GM20431 (cell line): ENCODE results near the gene SYNM.

Experiments used
- in situ Hi-C: fragments of 300-500 bp; cut with MseI, MboI; formaldehyde crosslinking; loops from one replicate; pipeline ENCODE4 v1.15.0; 2020; ENCODE audit warnings: low sequenced_read_pairs; ENCODE audit not compliant: unreplicated experiment

The SYNM gene

DNA sequence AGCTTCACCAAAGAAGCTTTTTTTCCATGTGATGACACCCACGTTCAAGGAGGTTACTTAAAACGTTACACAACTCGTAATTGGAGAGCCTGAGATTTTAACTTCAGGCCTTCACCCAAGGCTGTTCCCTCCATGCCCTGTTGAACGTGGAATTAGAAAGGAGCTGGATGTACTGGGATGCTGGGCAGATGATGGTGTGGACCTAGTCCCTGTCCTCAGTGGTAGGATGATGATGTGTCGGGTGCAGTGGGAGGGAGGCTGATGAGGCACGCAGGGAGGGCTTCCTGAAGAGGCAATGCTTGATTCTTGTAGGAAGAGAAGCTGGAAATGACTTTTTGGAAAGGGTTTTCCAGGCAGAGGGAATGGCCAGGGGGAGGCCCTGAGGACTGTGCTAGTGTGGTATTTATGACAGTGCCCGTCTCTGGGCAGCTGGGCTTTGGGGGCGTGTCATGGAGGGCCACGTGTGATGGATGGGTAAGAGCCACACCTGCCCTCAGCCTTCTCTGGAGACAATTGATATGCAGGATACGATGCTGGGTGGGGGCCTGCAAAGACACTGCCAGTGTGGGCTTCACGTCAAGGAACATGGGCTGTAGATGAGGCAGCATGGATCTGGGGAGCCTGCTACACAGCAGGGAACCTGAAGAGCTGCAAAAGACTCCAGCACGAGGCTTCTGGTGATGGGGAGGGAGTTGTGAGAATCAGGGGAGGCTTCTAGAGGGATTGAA, 15.3 kb downstream of the SYNM start:
- in situ Hi-C loops: no loop called here

DNA sequence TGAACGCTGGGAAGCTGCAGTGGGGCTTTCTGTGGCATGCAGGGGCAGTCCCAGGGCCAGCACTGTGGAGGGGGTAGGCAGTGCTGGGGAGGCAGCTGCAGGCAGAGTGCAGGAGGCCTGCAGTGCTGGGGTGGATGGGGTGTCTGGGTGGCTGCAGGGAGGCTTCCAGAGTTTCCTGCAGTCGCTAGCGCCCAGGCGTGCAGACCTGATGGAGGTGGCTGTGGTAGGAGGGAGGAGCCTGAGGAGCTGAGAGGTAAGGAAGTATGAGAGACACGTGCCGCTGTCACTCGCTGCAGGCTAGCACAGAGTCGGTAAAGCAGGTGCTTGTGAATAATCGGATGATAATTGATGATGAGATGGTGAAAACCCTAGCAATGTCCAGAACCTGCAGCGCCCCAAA, 16.3 kb downstream of the SYNM start:
- in situ Hi-C loops: no loop called here

GRCh38 chr15:99121691-99122410, 17.0 kb downstream of the SYNM start:
- in situ Hi-C loops: no loop called here

GRCh38 chr15:99122831-99123712, 18.2 kb downstream of the SYNM start:
- in situ Hi-C loops: no loop called here

DNA sequence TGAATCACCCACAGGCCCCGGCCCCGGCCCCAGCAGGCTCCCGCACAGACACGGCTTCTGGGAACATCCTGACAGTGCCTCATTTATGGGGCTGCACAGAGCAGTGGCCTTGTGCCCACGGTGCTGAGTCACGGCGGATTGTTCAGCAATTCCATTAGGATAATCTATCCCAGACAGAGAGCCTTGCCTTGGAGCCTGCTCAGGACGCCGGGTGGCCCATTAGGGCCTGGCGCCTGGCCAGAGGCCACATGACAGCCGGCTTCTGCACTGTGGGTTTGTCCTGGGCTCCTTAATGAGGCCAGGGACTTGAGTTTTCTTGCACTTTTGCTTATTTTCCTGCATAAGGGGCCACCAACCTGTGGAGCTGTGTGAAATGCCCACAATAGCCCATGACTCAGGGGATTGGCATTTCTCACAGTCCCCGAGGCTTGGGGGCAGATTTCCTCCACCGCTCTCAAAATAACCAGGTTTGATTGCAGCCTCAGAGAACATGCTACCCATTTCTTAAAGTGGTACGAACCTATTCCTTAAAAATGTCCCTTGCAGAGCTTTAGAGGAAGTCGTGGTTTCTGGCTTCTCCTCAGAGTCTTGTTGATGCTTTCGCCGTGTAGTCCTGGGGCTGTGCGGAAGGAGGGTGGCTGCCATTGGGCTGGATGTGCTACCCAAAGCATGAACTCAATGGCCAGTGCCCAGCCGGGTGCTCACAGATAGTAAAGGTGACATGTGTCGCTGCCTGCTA, 19.0 kb downstream of the SYNM start:
- in situ Hi-C loops: no loop called here

- in situ Hi-C loops: no loop called here
These were observed 19.8 kb downstream of the SYNM start for GRCh38 chr15:99124641-99125040.

- in situ Hi-C loops: no loop called here
These were observed 20.4 kb downstream of the SYNM start for GRCh38 chr15:99125061-99125891.

DNA sequence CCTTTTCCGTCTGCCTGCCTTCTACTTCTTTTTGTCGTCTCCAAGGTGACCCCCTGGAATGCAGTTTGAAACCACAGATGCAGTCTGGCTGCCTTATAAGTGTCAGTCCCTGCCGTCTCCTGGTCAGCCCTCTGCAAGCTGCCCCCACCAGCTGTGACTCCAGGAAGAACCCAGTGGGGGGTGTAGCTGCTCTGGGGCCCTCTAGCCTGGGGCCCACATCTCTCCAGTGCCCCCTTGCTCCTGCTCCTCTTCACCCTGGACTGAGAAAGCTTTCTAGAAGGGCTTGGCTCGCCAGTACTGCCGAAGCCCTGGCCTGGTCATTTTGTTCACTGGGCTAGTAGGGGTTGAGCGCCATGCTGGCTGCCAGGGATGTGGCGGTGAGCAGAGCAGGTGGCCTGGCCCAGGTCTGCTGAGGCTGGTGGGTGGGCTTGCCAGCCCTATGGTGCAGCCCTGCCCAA, 21.3 kb downstream of the SYNM start:
- in situ Hi-C loops: no loop called here

- in situ Hi-C loops: no loop called here
These were observed 22.1 kb downstream of the SYNM start for GRCh38 chr15:99126930-99127329.

DNA sequence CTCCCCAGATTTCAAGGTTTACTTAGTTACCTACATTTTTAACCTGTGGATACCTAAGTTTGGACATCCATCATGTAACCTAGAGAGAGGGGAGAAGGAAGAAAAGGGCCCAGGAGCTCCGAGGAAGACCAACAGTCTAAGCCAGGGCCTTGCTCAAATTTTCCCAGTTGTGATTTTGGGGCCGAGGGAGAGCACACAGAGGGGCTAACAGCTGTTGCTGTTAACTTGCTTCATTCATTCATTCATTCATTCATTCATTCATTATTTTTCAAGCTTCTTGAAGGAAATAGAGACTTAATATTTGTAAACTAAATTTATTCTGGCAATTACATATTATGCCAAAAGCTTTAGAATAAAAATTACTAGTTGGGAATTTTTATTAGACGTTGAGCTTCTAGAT, 22.9 kb downstream of the SYNM start:
- in situ Hi-C loops: no loop called here

- in situ Hi-C loops: no loop called here
These were observed 23.5 kb downstream of the SYNM start for GRCh38 chr15:99128411-99128810.

- in situ Hi-C loops: no loop called here
These were observed 24.8 kb downstream of the SYNM start for GRCh38 chr15:99129644-99130043.

DNA sequence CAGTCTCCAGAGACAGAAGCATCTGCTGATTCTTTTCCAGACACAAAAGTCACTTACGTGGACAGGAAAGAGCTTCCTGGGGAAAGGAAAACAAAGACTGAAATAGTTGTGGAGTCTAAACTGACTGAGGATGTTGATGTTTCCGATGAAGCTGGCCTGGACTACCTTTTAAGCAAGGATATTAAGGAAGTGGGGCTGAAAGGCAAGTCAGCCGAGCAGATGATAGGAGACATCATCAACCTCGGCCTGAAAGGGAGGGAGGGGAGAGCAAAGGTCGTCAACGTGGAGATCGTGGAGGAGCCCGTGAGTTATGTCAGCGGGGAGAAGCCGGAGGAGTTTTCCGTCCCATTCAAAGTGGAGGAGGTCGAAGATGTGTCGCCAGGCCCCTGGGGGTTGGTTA, 25.4 kb downstream of the SYNM start:
- in situ Hi-C loops: no loop called here

GRCh38 chr15:99130765-99131440, 26.0 kb downstream of the SYNM start:
- in situ Hi-C loops: no loop called here

DNA sequence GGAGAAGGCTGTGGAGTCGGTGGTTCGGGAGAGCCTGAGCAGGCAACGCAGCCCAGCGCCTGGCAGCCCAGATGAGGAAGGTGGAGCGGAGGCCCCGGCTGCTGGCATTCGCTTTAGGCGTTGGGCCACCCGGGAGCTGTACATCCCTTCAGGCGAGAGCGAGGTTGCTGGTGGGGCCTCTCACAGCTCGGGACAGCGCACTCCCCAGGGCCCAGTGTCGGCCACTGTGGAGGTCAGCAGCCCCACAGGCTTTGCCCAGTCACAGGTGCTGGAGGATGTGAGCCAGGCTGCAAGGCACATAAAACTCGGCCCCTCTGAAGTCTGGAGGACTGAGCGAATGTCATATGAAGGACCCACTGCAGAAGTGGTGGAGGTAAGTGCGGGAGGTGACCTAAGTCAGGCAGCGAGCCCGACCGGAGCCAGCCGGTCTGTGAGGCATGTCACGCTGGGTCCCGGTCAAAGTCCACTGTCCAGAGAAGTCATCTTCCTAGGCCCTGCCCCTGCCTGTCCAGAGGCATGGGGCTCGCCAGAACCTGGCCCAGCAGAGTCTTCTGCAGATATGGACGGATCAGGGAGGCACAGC, 26.7 kb downstream of the SYNM start:
- in situ Hi-C loops: no loop called here

GRCh38 chr15:99132122-99132521, 27.2 kb downstream of the SYNM start:
- in situ Hi-C loops: no loop called here

GRCh38 chr15:99132634-99133287, 27.9 kb downstream of the SYNM start:
- in situ Hi-C loops: no loop called here

- in situ Hi-C loops: no loop called here
These were observed 29.5 kb downstream of the SYNM start for GRCh38 chr15:99134317-99134821.
